LNCaP clone FGC (cell line): ENCODE data around the gene RIOX2.

Experiments
- DNase-seq: peaks from one replicate; pipeline ENCODE4 v3.0.0-alpha.2; 2011; ENCODE audit warnings: low read depth
- H3K4me3 ChIP-seq: 2 replicates; pipeline ENCODE4 v1.5.1; 2011; ENCODE audit warnings: mild to moderate bottlenecking, low read depth, low read length, control low read depth
- TF ChIP-seq, protein P1 (sequence below): IDR thresholded peaks from 2 replicates; pipeline ENCODE4 v1.5.1; 2012; ENCODE audit warnings: mild to moderate bottlenecking; ENCODE audit not compliant: control insufficient read depth, insufficient read depth; ENCODE audit errors: extremely low read depth

Gene RIOX2

DNA sequence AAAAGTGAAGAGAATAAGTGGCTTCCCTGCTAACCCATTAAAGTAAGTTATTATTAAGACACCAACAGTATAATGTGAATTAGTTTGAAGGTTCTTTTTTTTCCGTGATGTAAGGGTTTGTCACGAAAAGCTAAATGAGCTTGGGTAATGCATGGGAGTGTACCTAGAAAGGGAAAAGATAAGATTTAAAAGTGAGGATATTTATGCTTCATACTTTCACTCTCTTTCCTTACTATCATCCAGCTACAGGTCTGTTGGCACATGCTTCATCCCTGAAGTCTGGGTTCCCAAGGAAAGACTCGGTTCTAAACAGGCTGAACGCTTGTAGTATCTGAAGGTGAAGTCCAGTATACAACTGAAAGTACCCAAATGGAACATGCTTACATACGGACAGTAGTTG lies 26.9 kb upstream of the RIOX2 start:
- H3K4me3 ChIP-seq: no peak overlapping the region
- TF ChIP-seq, protein P1, sequence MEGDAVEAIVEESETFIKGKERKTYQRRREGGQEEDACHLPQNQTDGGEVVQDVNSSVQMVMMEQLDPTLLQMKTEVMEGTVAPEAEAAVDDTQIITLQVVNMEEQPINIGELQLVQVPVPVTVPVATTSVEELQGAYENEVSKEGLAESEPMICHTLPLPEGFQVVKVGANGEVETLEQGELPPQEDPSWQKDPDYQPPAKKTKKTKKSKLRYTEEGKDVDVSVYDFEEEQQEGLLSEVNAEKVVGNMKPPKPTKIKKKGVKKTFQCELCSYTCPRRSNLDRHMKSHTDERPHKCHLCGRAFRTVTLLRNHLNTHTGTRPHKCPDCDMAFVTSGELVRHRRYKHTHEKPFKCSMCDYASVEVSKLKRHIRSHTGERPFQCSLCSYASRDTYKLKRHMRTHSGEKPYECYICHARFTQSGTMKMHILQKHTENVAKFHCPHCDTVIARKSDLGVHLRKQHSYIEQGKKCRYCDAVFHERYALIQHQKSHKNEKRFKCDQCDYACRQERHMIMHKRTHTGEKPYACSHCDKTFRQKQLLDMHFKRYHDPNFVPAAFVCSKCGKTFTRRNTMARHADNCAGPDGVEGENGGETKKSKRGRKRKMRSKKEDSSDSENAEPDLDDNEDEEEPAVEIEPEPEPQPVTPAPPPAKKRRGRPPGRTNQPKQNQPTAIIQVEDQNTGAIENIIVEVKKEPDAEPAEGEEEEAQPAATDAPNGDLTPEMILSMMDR: no peak
- no peak for DNase-seq

DNA sequence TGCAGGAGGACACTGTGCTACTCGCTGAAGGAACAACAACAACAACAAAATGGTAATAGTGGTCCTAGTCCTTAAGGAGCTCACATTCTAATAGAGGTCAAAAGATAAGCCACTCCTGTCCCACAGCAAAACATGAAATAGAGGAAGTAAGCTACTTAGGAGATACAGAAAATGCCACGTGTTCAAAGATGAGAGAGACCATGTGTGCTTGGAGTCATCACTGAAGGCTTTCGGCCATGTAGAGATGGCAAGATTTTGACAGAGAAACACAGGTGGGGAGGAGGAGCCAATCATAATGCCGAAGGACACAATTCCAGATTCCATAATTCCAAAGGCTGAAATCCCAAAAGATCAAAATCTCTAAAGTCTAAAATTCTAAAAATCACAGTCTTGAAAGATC lies 24.8 kb upstream of the RIOX2 start:
- no peak overlapping the region for H3K4me3 ChIP-seq
- TF ChIP-seq, protein P1: no peak
- no peak for DNase-seq

DNA sequence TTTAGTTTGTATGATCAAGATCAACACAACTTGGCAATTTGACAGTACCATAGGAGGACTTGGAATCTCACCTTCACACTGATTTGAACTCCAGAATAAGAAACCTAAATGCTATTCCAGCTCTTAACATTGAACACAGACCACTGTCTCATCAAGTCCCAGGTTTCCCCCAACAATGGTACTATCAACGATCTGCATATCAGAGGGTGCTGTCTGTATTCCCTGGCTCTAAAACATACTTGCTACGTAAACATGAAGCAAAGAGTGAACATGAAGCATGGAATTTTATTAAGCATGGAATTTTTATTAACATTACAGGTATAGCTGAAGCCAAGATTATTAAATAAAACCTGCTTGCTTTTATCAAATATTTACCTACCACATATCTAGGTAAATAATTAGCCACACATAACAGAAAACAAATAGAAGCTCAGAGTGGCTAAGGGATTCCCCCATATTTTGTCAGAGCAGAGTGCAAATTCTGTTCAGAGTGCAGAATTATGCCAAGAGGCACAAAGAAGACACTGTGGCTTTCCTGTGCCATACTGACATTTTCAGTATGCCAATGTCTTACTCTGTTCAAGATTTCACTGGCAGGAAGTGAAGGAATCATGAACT lies 22.2 kb upstream of the RIOX2 start:
- H3K4me3 ChIP-seq: 0 out of 2 replicates have a peak overlapping the region, but pooled peaks have one; percentile 3
- peak; percentile 72 for DNase-seq
- TF ChIP-seq, protein P1: no peak

DNA sequence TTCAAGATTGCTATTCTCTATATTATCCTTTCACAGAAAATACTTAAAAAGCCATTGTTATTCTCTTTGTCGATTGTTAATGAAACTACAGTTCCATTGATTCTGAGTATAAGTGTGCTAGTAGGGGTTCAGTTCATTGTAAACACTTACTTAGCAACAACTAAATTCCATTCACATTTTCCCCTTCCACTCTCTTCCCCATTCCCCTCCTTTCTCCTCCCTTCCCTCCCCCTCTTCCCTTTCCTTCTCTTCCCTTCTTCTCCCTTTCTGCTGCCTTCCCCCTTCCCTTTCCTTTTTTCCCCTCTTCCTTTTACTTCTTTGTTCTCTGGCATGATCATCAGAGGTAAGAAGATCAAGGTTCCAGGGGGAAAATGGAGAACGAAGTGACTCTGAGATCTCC lies 21.3 kb upstream of the RIOX2 start:
- no peak for DNase-seq
- peak overlapping the region; percentile 13; the same call in 1 of the 2 replicates for H3K4me3 ChIP-seq
- TF ChIP-seq, protein P1: no peak

DNA sequence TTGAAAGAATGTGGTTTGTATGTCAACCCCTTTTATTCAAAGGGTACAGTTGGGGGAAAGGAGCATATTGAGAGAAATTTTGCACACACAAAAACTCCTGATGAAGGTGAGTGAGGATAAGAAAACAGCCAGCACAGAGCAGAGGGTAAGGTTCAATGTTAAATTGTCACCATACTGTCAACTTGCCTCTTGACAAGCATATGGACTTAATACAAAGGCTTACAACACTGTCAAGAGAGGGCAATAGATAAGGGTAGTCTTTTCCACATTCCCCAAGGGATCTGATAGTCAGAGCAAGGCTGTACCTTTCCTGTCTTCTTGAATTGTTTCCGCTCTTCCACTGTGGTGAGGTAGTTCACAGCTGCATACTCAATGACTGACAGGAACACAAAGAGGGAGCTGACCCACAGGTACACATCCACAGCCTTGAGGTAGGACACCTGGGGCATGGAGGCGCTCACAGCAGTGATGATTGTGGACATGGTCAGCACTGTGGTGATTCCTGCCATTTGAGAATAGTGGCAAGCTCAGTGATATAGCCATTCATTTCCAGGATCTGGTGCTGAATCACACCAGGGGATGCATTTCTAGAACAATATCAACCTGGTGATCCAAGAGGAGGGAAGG lies 20.4 kb upstream of the RIOX2 start:
- no peak overlapping the region for H3K4me3 ChIP-seq
- TF ChIP-seq, protein P1: no peak
- no peak for DNase-seq

DNA sequence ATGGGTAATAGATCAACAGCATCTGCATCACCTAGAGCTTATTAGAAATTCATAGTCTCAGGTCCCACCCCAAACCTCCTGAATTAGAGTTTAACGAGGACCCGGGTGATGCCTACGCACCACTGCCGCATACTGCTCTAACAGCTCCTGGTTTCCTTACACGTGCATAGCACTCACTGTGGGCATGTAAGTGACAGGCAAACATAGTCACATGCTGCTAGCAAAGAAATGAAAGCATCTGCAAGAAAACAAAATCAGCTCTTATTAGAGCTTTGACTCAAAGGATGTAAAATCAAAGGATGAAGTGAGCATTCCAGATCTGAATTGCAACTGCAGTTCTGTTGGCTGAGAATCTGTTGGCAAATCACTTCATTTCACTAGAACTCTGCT lies 19.1 kb upstream of the RIOX2 start:
- H3K4me3 ChIP-seq: no peak overlapping the region
- DNase-seq: no peak
- TF ChIP-seq, protein P1: no peak

DNA sequence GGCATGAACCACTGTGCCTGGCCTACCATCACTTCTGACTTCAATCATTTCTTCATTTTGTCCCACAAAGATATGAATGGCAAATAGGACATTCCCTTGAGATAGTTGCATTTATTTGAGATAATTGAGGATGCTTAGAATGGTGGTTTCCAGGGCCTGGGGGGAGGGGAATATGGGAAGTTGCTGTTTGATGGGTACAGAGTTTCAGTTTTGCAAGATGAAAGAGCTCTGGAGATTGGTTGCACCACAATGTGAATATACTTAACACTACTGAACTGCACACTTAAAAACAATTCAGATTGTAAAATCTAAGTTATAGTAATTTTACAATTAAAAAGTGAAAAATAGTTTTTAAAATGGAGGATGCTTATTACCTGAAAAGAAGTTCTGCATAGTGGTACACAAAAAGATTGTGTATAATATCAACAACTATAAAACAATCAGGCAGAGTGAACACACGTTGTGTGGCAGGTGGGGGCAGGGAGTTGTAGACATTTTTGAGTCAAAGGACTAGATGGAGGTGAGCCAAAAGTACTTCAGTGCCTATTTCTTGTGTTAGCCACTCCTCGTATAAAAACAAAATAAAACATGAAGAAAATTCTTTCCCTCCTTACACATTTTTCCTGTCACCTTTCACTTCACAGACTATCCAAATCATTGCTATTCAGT lies 18.5 kb upstream of the RIOX2 start:
- no peak for DNase-seq
- no peak overlapping the region for H3K4me3 ChIP-seq
- TF ChIP-seq, protein P1: no peak
